ENCODE results near the gene ZNF536.

The ZNF536 gene

GRCh38 chr19:30539315-30539714 is 167.1 kb downstream of the ZNF536 start:
- no peak overlapping the region for H3K4me3 ChIP-seq (ENCODE audit: control insufficient read depth, low read depth, low read length)
- no peak for DNase-seq (ENCODE audit: low read depth)
- TF ChIP-seq CTCF (conservative IDR thresholded peaks at IDR 0.05; ENCODE audit: control insufficient read depth, insufficient read depth, low read depth, low read length), result no peak

- no peak for TF ChIP-seq CTCF (conservative IDR thresholded peaks at IDR 0.05; ENCODE audit: control insufficient read depth, insufficient read depth, low read depth, low read length)
- H3K4me3 ChIP-seq (ENCODE audit: control insufficient read depth, low read depth, low read length), result no peak overlapping the region
Measured at GRCh38 chr19:30539981-30540380, 167.8 kb downstream of the ZNF536 start.

GRCh38 chr19:30540761-30541160 is 168.6 kb downstream of the ZNF536 start:
- H3K4me3 ChIP-seq (ENCODE audit: control insufficient read depth, low read depth, low read length), result no peak overlapping the region
- no peak for DNase-seq (ENCODE audit: low read depth)
- no peak for TF ChIP-seq CTCF (conservative IDR thresholded peaks at IDR 0.05; ENCODE audit: control insufficient read depth, insufficient read depth, low read depth, low read length)

More at GRCh38 chr19:30539981-30540380, 167.8 kb downstream of the ZNF536 start:
- no peak for DNase-seq (ENCODE audit: low read depth)

- TF ChIP-seq CTCF (conservative IDR thresholded peaks at IDR 0.05; ENCODE audit: control insufficient read depth, insufficient read depth, low read depth, low read length), result no peak
- DNase-seq (ENCODE audit: low read depth), result no peak
- no peak overlapping the region for H3K4me3 ChIP-seq (ENCODE audit: control insufficient read depth, low read depth, low read length)
Measured at GRCh38 chr19:30541575-30541974, 169.4 kb downstream of the ZNF536 start.

GRCh38 chr19:30543243-30543945 is 171.2 kb downstream of the ZNF536 start:
- no peak for DNase-seq (ENCODE audit: low read depth)
- no peak for TF ChIP-seq CTCF (conservative IDR thresholded peaks at IDR 0.05; ENCODE audit: control insufficient read depth, insufficient read depth, low read depth, low read length)
- no peak overlapping the region for H3K4me3 ChIP-seq (ENCODE audit: control insufficient read depth, low read depth, low read length)

GRCh38 chr19:30545752-30546151 is 173.6 kb downstream of the ZNF536 start:
- H3K4me3 ChIP-seq (ENCODE audit: control insufficient read depth, low read depth, low read length), result no peak overlapping the region
- TF ChIP-seq CTCF (conservative IDR thresholded peaks at IDR 0.05; ENCODE audit: control insufficient read depth, insufficient read depth, low read depth, low read length), result no peak
- no peak for DNase-seq (ENCODE audit: low read depth)

All from fibroblast of mammary gland (primary cell).